Cardiac fibroblast (primary cell): ENCODE results near the gene COG2.
"Not testable (repeated sequence)": the region's sequence is repeated elsewhere in the genome, so short reads cannot be mapped to it uniquely, and the experiment has no call there.

ENCODE experiments used
- DNase-seq, 2 donors: peaks; one replicate each; pipeline versions ENCODE4 v3.0.0 to v3.0.0-alpha.2; 2010; ENCODE audit warnings: low read depth in 2 of 2
- H3K4me3 ChIP-seq, 2 donors: replicated peaks in 1 of 2; 1 replicate in 1 of 2; 2 replicates in 1 of 2; pipeline ENCODE4 v1.5.1; 2011; ENCODE audit warnings: low read depth in 2 of 2, low read length in 2 of 2, mild to moderate bottlenecking in 2 of 2, moderate library complexity in 1 of 2
- CTCF ChIP-seq: IDR thresholded peaks from one replicate; pipeline ENCODE4 v1.5.1; 2011; ENCODE audit warnings: low read depth, mild to moderate bottlenecking, low read length, inconsistent platforms

Gene COG2

GRCh38 chr1:230648114-230648513, 5.8 kb downstream of the COG2 start:
- no peak overlapping the region for H3K4me3 ChIP-seq
- no peak for TF ChIP-seq CTCF
- DNase-seq, result no peak

GRCh38 chr1:230650300-230650699, 8.0 kb downstream of the COG2 start:
- no peak for TF ChIP-seq CTCF
- H3K4me3 ChIP-seq, result no peak overlapping the region
- no peak for DNase-seq

GRCh38 chr1:230651235-230651634, 9.0 kb downstream of the COG2 start:
- TF ChIP-seq CTCF, result no peak
- no peak for DNase-seq
- H3K4me3 ChIP-seq, result no peak overlapping the region

GRCh38 chr1:230656719-230657118, 14.4 kb downstream of the COG2 start:
- DNase-seq, H3K4me3 ChIP-seq: not testable (repeated sequence)

GRCh38 chr1:230658103-230658502, 15.8 kb downstream of the COG2 start:
- not testable (repeated sequence) for H3K4me3 ChIP-seq, DNase-seq

- no peak for TF ChIP-seq CTCF
- no peak for DNase-seq
- no peak overlapping the region for H3K4me3 ChIP-seq
Measured at GRCh38 chr1:230658691-230659090, 16.4 kb downstream of the COG2 start.

GRCh38 chr1:230661976-230662375, 19.7 kb downstream of the COG2 start:
- no peak overlapping the region for H3K4me3 ChIP-seq
- no peak for TF ChIP-seq CTCF
- DNase-seq, result no peak

GRCh38 chr1:230668227-230668626, 25.9 kb downstream of the COG2 start:
- no peak for TF ChIP-seq CTCF
- DNase-seq, result no peak
- no peak overlapping the region for H3K4me3 ChIP-seq
